Stimulated activated CD4-positive, alpha-beta T cell treated with anti-CD3 and anti-CD28 coated beads, Interleukin-4, amount 100 ng/mL, for 1 hour (primary cell): Measurements from ENCODE around the gene LUC7L3.
"Not testable (repeated sequence)": the region's sequence is repeated elsewhere in the genome, so short reads cannot be mapped to it uniquely, and the experiment has no call there.

Experiments
- DNase-seq: peaks from one replicate; pipeline ENCODE4 v3.0.0-alpha.2; 2020

Gene LUC7L3

DNA sequence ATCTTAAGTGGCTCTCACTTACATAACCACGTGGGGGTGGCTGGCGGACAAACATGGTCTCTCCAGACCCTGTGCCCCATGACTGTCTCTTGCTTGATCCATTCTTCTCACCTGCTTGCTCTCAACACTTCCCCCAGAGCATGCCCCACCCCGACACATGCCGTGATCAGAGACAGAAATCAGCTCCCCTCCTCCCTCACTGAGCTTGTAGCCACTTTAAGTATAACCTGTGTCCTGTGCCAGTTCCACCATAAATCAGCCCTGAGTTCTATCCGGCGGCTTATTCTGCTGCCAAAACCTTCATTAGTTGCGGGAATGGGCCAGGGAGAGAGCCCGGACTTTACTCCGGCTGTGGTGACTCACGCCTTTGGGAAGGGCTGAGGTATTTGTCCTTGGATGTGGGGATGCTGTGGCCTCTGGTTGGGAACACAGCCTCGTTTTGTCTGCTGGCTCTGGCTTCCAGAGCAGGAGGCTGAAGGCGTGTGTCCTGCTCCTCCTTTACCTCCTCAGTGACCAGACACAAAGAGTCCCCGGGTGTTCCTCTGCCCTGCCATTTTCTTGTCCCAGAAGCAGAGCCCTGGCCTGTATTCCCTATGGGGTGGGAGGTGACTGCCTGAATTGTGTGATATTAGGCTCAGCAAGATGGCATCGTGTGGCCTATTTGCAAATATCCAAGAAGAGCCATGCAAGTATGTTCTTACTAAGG lies 32.8 kb upstream of the LUC7L3 start:
- no peak for DNase-seq

DNA sequence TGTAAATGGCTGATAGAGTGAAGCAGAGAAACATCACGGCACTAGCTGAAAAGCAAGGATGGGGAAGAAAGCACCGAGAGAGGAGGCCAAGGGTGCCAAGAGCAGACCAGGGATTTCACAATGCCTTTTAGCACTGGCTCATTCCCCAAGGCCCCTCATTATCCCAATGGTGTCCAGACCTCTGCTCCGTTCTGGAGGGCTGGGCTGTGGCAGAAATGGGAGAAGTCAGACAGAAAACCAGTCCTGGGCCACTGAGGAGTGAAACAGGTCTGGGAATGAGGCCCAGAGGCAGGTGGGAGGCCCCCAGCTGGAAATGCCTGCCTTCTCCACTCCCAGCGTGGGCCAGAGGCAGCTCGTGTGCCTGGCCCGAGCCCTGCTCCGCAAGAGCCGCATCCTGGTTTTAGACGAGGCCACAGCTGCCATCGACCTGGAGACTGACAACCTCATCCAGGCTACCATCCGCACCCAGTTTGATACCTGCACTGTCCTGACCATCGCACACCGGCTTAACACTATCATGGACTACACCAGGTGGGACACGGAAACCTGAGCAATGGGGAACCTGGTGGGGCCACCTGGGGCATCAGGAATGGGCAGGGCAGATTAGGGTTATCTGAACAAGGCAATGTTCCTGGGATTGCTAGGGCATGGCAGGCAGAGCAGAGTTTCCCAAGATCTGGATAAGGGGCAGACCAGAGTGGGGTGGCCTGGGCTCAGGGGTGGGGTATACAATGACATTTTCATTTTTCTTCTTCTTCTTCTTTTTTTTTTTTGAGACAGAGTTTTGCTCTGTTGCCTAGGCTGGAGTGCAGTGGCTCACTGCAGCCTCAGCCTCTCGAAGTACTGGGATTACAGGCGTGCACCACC lies 32.0 kb upstream of the LUC7L3 start:
- no peak for DNase-seq

DNA sequence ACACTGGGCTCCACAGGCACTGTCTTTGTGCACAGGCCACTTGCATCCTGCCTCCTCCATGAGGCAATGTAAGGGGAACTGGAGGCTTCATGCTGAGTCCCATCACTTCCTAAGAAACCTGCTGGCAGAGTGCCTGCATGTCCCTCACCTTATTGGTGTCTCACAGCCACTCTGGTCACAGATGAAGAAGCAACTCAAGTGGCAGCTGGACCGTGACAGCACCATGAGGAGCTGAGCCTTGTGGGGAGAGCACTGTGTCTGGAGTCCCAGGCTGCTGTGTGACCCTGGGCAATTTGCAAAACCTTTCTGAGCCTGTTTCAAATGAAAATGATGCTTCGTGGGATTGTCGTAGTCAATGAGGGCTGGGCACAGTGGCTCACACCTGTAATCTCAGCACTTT lies 31.2 kb upstream of the LUC7L3 start:
- no peak for DNase-seq

DNA sequence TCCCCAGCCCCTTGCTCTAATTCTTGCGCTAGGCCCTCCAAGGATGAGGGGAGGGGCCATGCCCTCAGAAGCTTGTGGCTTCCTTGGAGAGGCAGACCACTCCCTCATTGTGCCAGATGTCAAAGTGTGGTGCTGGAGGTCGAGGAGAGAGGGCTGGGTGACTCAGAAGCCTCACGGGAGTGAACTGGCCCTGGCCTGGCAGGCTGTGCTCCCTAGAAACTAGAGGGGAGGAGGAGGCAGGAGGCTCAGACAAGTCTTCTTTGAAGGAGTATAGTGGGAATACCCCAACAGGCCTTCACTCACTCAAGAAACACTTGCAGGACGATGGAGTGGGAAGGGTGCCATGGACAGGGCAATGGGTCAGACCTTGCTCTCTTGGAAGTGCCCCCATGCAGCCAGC lies 30.2 kb upstream of the LUC7L3 start:
- no peak for DNase-seq

DNA sequence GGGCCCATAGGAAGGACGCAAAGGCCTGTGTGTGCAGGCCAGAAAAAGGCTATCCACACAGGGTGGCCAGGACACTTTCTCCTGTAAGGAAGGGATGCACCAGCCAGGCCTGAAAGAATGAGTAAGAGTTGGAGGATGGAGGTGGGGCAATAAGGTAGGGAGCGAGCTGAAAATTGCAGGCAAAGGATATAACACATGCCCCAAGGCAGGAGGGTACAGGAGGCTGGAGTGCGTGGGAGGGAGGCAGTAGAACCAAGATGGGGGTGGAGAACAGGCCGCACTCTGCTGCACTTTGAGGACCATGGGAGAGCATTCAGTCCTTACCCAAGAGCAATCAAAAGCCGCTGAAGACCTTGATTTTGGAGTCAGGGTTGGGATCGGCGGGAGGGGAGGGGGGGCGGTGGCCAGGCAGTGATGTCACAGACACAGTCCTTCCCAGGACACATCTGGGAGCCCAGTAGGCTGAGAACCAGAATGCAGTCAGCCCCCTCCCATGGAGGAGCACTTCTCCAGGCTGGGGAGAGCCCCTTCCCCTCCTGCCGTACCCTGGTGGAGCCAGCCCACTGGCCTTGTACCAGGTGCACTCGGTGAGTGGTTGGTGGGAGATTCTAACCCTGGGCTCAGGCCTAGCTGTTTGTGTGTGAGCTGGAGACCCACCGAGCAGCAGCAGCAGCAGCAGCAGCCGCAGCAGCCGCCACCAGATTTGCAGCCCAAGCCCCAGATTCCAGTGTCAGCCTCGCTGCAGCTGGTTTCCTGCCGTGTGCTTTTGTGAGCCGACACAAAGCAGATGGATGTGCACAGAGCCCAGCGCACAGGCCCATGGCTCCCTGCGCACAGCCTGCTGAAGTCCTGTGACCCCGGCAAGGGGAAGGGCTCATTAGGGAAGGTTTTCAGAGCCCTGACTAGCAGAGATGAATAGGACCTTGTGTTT lies 29.2 kb upstream of the LUC7L3 start:
- no peak for DNase-seq

DNA sequence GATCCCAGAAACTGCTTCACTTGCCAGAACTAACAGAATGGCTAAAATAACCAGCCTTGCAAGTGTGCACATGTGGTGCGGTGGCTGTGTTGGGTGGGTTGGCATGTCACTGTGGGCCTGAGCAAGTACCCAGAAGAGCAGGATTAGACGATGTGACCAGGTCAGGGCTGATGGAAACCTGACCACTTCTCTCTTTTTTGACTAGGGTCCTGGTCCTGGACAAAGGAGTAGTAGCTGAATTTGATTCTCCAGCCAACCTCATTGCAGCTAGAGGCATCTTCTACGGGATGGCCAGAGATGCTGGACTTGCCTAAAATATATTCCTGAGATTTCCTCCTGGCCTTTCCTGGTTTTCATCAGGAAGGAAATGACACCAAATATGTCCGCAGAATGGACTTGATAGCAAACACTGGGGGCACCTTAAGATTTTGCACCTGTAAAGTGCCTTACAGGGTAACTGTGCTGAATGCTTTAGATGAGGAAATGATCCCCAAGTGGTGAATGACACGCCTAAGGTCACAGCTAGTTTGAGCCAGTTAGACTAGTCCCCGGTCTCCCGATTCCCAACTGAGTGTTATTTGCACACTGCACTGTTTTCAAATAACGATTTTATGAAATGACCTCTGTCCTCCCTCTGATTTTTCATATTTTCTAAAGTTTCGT lies 28.4 kb upstream of the LUC7L3 start:
- no peak for DNase-seq

DNA sequence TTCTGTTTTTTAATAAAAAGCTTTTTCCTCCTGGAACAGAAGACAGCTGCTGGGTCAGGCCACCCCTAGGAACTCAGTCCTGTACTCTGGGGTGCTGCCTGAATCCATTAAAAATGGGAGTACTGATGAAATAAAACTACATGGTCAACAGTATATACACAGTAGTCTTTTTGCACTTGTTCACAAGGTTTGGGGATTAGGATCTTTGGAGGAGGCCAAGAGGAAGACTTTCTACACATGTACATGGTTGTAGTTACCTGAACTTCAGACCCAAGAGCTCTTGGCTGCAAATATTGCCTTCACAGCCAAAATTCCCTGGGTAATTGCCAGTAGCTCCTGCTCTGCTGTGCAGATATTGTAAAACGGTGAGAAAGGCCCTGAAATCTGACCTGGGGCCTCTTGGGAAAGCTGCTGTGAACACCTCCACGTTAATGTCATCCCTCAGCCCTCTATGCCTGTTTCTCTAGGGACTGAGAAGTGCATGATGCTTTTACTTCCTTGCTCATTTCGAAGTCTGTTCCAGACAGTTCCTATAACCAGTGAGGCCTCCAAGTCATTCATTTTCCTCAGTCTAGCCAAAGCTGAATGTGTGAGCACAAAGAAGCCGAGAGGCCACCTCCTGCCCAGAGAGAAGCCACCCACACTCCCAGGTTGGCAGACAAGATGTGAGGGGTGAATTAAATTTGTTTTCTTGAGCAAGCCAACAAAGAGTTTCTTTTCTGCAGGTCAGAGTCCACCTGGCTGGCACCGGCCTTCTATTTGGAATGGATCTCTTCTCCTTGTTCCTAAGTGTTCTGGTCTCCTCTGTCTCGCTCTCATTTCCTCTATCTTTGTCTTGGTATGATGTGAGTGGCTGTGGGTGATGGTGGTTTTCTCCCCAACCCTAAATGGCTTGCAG lies 27.6 kb upstream of the LUC7L3 start:
- no peak for DNase-seq

DNA sequence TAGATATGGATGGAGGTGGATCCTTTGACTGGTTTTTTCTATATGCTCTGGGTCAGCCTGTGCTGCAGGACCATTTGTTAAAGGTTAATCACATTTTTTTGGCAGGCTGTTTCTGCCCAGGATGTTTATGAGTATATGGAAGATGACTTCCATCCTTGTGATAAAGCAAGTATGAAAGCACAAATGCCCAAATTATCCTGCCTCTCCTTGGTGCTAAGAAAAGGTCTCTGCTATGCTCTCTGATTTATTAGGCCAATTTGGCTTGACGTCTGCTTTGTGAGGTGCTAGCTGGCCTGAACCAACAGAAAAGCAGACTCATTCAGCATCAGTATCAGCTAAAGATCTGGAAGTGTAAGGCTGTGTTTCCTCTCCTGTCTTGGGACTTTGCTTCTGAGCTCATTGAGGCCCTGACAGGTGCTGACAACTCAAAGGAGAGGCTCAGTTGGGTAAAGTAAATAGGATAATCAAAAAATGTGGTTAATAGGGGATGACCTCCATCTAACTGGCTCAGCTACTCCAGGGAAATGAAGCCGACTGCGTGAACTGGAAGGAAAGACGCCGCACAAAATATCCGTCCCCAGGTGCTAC lies 26.9 kb upstream of the LUC7L3 start:
- no peak for DNase-seq

DNA sequence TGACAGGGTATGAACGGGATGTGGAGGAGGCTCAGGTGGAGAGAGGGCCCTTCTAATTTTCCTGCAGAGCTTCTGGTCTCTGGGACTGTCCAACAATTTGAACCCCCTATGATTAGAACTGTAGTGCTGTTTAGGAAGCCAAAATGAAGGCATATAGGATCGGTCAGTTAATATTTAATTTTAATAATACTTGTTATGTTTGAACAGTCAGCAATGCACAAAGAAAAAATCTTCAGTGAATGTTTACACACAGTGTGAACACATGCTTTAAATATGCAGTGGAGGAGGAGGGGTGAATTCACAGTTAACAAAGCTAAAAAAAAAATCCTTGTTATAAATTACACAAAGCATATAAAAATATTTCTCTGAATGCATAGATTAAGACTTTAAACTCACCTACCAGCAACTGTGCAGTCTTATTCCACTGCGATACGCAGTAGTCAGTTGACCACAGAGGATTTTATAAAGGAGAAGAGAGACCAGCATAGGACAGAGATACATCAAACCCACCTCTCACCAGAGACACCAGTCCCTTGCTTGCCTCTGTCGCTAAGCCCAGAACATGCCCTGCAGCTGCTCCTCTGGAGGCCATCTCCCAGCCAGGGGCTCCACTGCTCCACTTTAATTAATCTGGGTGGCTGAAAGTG lies 26.2 kb upstream of the LUC7L3 start:
- DNase-seq, result no peak

DNA sequence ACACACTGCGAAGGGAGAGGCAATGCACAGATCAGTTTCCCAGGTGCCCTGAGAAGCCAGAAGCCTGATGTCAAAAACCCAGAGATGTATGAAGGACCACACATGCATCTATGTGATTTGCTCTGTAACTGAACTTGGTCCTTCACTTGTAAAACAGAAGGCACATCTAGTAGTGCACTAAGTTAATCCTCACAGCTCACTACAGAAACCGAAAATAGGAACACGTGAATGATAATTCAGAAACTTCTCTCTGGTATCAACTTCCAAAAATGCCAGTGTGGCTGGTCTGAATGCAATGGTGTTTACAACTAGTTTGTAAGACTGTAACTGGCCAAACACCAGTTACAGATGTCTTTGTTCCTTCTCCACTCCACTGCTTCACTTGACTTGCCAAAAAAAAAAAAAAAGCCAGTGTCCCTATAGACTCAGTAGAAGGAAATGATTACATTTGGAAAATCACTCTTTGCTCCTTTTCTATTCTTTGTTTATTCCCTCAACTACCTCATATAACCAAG lies 23.0 kb upstream of the LUC7L3 start:
- DNase-seq, result no peak

DNA sequence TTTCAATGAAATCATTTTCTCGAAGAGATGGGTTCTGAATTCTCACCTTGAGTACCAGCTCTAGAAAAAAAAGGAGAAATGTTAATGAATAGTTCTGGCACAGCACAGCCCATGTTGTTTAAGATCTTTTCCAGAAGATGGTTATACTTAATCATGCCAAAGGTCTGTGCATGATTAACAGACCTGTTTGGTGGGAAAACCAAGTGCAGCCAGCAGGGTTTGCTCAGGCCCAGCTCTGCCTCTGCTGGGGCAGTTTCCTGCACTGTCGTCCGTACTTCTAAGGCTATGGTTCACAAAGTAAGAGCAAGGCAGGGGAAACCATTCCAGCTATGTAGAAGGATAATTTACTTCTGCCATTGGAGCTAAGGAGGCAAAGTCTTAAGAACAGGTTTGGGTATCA lies 22.3 kb upstream of the LUC7L3 start:
- DNase-seq, result no peak

DNA sequence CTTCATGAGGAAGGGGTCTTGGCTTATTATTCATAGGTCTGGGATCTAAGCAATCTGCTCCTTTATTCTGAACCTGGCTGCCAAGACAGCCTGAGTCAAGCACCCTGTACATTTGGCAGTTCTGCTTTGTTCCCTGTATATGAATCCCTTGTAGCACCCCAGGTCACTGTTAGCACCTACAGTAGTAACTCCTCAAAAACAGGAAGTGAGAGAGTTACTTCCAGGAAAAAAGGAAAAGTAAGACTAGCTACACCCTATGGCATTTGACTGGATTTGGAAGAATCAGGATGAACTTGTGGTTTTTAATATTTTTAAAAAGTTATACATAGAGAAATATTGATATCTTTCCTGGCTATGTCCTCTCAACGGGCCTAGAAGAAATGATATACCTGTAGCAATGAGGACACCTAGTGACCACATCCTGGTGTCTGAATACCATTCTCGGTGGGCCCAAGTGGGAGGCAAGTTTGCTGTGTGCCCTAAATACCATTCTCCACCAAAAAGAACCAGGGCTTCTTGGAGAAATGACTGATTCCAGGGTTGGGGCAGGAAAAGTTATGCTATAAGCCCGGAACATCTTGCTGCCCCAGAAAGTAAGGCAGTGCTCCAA lies 21.6 kb upstream of the LUC7L3 start:
- DNase-seq, result no peak

DNA sequence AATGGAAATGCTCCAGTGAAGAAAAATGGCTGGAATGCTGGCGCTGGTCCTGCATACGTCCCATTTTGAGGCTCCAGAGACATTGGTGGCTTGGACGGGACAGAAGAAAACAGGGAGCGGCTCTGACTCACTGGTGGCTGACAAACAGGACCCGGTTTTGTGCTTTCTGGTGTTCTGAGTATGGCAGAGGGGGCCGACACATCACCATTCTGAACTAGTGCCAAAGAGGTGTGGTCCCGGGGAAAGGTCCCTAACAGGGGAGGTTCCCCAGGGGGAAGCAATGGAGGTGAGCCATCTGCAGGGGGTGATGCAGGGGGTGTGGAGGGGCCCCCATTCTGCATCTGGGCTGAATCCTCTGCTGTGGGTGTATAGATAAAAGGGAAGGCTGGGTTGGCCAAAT lies 20.0 kb upstream of the LUC7L3 start:
- DNase-seq, result no peak

DNA sequence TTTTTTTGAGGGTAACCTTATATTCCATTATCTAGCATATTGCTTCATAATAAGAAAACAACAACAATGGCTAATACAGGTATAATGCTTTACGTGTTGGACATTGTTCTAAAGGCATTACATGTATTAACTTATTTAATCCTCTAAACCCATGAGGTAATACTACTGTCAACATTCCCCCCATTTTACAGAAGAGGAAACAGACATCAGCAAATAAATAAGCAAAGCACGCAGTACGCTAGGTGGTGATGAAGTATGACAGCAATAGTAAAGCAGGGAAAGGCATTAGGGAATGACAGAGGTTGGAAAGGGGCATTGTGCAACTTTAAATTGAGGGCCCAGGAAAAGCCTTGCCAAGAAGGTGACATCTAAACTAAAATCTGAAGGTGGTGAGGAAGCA lies 16.2 kb upstream of the LUC7L3 start:
- DNase-seq, result no peak

DNA sequence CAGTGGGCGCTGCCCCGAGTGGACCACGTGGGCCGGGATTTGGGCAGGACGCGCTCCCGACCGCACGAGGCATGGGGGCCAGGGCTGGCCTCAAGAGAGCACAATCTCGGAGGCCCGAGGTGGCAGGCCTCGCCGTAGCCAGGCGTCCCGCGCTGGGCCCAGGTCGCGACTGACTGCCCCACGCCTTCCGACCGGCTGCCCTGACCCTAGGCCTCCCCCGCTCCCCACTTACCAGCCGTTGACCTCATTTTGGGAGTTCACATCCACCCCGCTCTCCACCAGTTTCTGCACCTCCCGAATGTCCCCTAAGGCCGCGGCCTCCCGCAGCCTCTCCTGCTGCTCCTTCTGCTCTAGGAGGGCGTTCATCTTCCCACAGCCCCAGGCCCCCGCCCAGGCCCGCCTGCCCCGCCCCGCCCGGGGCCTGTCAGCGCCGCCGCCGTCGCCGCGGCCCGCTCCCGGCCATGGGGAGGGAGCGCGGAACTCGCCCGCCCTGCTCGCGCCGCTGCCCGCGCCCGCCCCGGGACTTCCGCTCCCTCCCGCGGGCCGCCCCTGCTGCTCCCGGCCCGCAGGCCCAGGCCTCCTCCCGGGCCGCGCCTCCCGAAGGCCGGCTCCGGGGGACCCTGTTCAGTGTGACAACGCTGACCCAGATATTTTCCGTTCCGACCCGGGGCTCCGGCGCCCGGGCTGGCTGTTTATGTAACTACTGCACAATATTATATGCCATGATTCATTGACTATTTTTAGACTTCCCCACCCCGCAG lies 11.9 kb upstream of the LUC7L3 start, which contains the start of gene ANKRD40:
TSS of gene ANKRD40 (minus strand) at position 626 of the 761 bp plus-strand sequence. CDS start at position 366, 260 bp downstream.
- DNase-seq, result peak; percentile 87

DNA sequence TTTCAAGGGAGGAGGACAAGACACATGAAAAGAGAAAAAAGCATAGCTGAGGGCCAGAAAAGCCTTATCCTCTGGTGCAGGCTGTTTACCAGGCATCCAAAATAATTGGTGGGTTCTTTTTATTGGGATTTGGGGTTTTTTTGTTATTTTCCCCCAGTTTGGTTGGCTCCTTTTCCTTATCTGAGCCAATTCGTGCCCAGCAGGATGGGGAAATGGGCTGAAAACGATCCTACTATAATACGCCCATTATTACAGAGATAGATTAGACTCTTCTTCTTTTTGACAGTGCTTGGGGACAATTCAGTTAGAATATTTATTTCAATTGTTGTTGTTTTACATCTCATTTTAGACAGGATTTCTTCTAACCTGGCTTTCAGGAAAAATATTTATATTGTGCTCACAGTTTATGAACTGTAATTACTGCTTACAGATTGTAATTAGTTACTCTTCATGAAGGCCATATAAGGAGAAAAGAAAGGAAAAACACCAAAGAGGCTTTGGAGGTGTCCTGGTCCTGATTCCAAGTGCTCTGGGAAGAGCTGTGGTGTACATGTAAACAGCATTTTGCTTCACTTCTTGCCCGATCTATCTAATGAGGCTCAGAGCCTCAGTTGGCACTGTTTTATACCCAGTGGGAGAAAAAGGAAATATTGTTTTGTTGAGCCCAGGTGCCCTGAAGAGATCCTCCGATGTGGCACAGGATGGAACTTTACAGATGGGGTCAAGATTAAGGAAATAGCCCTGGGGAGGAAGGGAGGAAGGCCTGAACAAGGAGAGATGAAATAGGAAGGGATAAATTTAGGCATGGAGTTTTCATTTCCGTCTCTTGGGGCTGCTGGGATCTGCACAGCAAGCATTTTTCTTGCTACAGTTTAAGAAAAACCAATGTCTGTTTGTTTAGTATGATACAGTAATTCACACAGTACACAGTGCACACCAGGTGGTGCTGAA lies 11.1 kb upstream of the LUC7L3 start:
- DNase-seq, result no peak

DNA sequence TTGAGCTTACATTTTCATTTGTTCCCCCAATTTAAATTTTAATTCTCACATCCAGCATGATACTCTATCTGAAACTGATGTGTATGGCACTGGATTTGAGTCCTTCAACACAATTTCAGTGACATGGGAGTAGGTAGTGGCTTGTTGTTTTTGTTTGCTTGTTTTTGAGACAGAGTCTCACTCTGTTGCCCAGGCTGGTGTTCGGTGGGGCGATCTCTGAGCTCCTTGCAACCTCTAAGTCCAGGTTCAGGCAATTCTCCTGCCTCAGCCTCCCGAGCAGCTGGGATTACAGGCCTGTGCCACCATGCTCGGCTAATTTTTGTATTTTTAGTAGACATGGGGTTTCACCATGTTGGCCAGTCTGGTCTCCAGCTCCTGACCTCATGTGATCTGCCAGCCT lies 10.3 kb upstream of the LUC7L3 start:
- not testable (repeated sequence) for DNase-seq

DNA sequence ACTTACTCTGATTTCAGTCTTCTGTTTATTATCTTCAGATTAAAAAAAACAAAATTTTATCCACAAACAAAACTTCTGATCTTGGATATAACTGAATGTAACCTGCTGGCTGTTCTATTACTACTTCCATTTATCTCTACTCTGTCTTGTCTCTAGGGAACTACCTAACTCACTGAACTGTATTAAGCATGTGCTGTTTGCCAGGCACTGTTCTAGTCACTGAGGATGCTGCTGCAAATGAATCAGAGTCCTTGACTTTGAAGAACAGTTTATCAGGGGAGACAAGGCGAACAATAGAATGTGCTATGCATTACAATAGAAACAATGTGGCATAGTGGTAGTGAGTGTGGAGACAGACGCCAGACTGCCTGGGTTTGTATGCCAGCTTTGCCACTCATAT lies 9.4 kb upstream of the LUC7L3 start:
- no peak for DNase-seq
